Activated CD4-positive, alpha-beta T cell treated with anti-CD3 and anti-CD28 coated beads for 36 hours (primary cell): ENCODE results near the gene KCNMA1. TPM values are rescaled to one million over a fixed set of nuclear protein-coding genes. Genes with fewer than 3 reads are reported as not detected.

Experiments
- ATAC-seq: fragments of 200-7000 bp; cut with Tn5 transposase; one replicate; pipeline ENCODE4 v1.10.0; 2021; ENCODE audit warnings: mild to moderate bottlenecking, moderate library complexity
- CTCF ChIA-PET: fragments of 350-600 bp; sonication (Branson Sonifier 250); formaldehyde crosslinking; loops from one replicate; lab custom pipeline; 2021; ENCODE audit warnings: antibody characterized with exemption; lab: Charles Lee
- POLR2A ChIA-PET: fragments of 350-600 bp; sonication (Branson Sonifier 250); formaldehyde crosslinking; loops from one replicate; lab custom pipeline; 2021; ENCODE audit warnings: antibody characterized with exemption, inconsistent platforms; lab: Charles Lee
- DNase-seq: peaks from one replicate; pipeline ENCODE4 v3.0.0-alpha.2; 2020
- H3K27ac Mint-ChIP-seq: one replicate; pipeline ENCODE4 v1.8.0; 2021; ENCODE audit warnings: mixed read lengths
- H3K27me3 Mint-ChIP-seq: one replicate; pipeline ENCODE4 v1.8.0; 2021; ENCODE audit warnings: mixed read lengths
- H3K36me3 Mint-ChIP-seq: one replicate; pipeline ENCODE4 v1.8.0; 2021; ENCODE audit warnings: low read depth, mixed read lengths
- H3K4me1 Mint-ChIP-seq: one replicate; pipeline ENCODE4 v1.8.0; 2021; ENCODE audit warnings: mixed read lengths
- H3K4me3 Mint-ChIP-seq: one replicate; pipeline ENCODE4 v1.8.0; 2021; ENCODE audit warnings: mild to moderate bottlenecking, moderate library complexity, mixed read lengths
- H3K9me3 Mint-ChIP-seq: one replicate; pipeline ENCODE4 v1.8.0; 2021; ENCODE audit warnings: low read depth, mixed read lengths
- intact Hi-C, 2 experiments: fragments of 100-400 bp; cut with DNase I in 1 of 2; cut with micrococcal nuclease in 1 of 2; formaldehyde crosslinking; loops; one replicate each; pipeline versions ENCODE4 v1.14.2 to v1.15.1; 2022 to 2024; cut with DNase I, micrococcal nuclease
- total RNA-seq, 2 experiments: library from RNA; stranded (reverse); gene quantifications; one replicate each; pipeline ENCODE4 v1.2.3, GENCODE V29; 2021

Gene KCNMA1
- total RNA-seq, 2 experiments from 2014 or later = 0.18 TPM; not detected in 1

- Mint-ChIP-seq H3K36me3 (no peaks in the 10 kb centered on the region), H3K4me1 (no peaks in the 10 kb centered on the region), H3K4me3 (no peak overlapping the region), H3K9me3 (no peaks in the 10 kb centered on the region), H3K27ac (no peak overlapping the region), H3K27me3 (peaks cover 10% of the 10 kb centered on the region)
- CTCF ChIA-PET = no interaction called here
- no peak for ATAC-seq
- POLR2A ChIA-PET = no interaction called here
- intact Hi-C loops = no loop called here
- no peak for DNase-seq
These were observed 363.4 kb downstream of the KCNMA1 start for GRCh38 chr10:77274046-77274795.

GRCh38 chr10:77269163-77269562 lies 368.4 kb downstream of the KCNMA1 start:
- no peak for DNase-seq
- CTCF ChIA-PET = no interaction called here
- Mint-ChIP-seq H3K9me3 (no peaks in the 10 kb centered on the region), H3K27me3 (peaks cover 8% of the 10 kb centered on the region), H3K4me3 (no peak overlapping the region), H3K36me3 (no peaks in the 10 kb centered on the region), H3K27ac (no peak overlapping the region), H3K4me1 (peaks cover 6% of the 10 kb centered on the region)
- no peak for ATAC-seq
- POLR2A ChIA-PET = no interaction called here
- intact Hi-C loops = no loop called here

GRCh38 chr10:77268721-77269120 lies 368.9 kb downstream of the KCNMA1 start:
- H3K9me3 Mint-ChIP-seq = no peaks in the 10 kb centered on the region
- DNase-seq = no peak
- intact Hi-C loops = no loop called here
- peaks cover 10% of the 10 kb centered on the region for H3K4me1 Mint-ChIP-seq
- H3K27me3 Mint-ChIP-seq = peaks cover 4% of the 10 kb centered on the region
- H3K4me3 Mint-ChIP-seq = no peak overlapping the region
- ATAC-seq = no peak
- ChIA-PET CTCF (no interaction called here), POLR2A (no interaction called here)
- no peak overlapping the region for H3K27ac Mint-ChIP-seq
- H3K36me3 Mint-ChIP-seq = no peaks in the 10 kb centered on the region

- no peak overlapping the region for H3K27ac Mint-ChIP-seq
- intact Hi-C loops = no loop called here
- no peaks in the 10 kb centered on the region for H3K9me3 Mint-ChIP-seq
- no peak for ATAC-seq
- POLR2A ChIA-PET = no interaction called here
- H3K4me3 Mint-ChIP-seq = no peak overlapping the region
- CTCF ChIA-PET = no interaction called here
- H3K36me3 Mint-ChIP-seq = no peaks in the 10 kb centered on the region
- peaks cover 11% of the 10 kb centered on the region for H3K4me1 Mint-ChIP-seq
- no peak for DNase-seq
- H3K27me3 Mint-ChIP-seq = peaks cover 2% of the 10 kb centered on the region
These were observed 369.6 kb downstream of the KCNMA1 start for GRCh38 chr10:77267703-77268675.

GRCh38 chr10:77266242-77266641 lies 371.4 kb downstream of the KCNMA1 start:
- peaks cover 2% of the 10 kb centered on the region for H3K27me3 Mint-ChIP-seq
- H3K4me1 Mint-ChIP-seq = peaks cover 11% of the 10 kb centered on the region
- DNase-seq = no peak
- ATAC-seq = no peak
- ChIA-PET CTCF (interaction anchor here (1.0 kb wide), 1 partner anchor 92 kb away, joined by 3 read pairs; no protein-coding TSS in a partner anchor), POLR2A (no interaction called here)
- H3K36me3 Mint-ChIP-seq = no peaks in the 10 kb centered on the region
- intact Hi-C loops = no loop called here
- H3K9me3 Mint-ChIP-seq = no peaks in the 10 kb centered on the region
- H3K27ac Mint-ChIP-seq = no peak overlapping the region
- no peak overlapping the region for H3K4me3 Mint-ChIP-seq

- intact Hi-C loops = no loop called here
- Mint-ChIP-seq H3K36me3 (no peaks in the 10 kb centered on the region), H3K27ac (no peak overlapping the region), H3K4me1 (peaks cover 11% of the 10 kb centered on the region), H3K4me3 (no peak overlapping the region), H3K27me3 (peaks cover 2% of the 10 kb centered on the region), H3K9me3 (no peaks in the 10 kb centered on the region)
- peak; percentile 42 for ATAC-seq
- no peak for DNase-seq
- CTCF ChIA-PET = no interaction called here
- POLR2A ChIA-PET = no interaction called here
These were observed 373.1 kb downstream of the KCNMA1 start for GRCh38 chr10:77264527-77264926.

GRCh38 chr10:77264107-77264506 lies 373.5 kb downstream of the KCNMA1 start:
- no peak overlapping the region for H3K4me3 Mint-ChIP-seq
- peaks cover 2% of the 10 kb centered on the region for H3K27me3 Mint-ChIP-seq
- no peak overlapping the region for H3K27ac Mint-ChIP-seq
- H3K4me1 Mint-ChIP-seq = peaks cover 11% of the 10 kb centered on the region
- H3K36me3 Mint-ChIP-seq = no peaks in the 10 kb centered on the region
- CTCF ChIA-PET = no interaction called here
- no peaks in the 10 kb centered on the region for H3K9me3 Mint-ChIP-seq
- DNase-seq = peak; percentile 5
- POLR2A ChIA-PET = no interaction called here
- intact Hi-C loops = no loop called here
- peak; percentile 47 for ATAC-seq

GRCh38 chr10:77263700-77264099 lies 373.9 kb downstream of the KCNMA1 start:
- ATAC-seq = no peak
- no peak for DNase-seq
- Mint-ChIP-seq H3K4me1 (peaks cover 11% of the 10 kb centered on the region), H3K4me3 (no peak overlapping the region), H3K9me3 (no peaks in the 10 kb centered on the region), H3K27ac (no peak overlapping the region), H3K36me3 (no peaks in the 10 kb centered on the region), H3K27me3 (peaks cover 2% of the 10 kb centered on the region)
- ChIA-PET CTCF (no interaction called here), POLR2A (no interaction called here)
- intact Hi-C loops = no loop called here

GRCh38 chr10:77261146-77261545 lies 376.5 kb downstream of the KCNMA1 start:
- POLR2A ChIA-PET = no interaction called here
- H3K27ac Mint-ChIP-seq = no peak overlapping the region
- no peak for ATAC-seq
- peaks cover 11% of the 10 kb centered on the region for H3K4me1 Mint-ChIP-seq
- no peak for DNase-seq
- H3K36me3 Mint-ChIP-seq = no peaks in the 10 kb centered on the region
- CTCF ChIA-PET = no interaction called here
- intact Hi-C loops = no loop called here
- peaks cover 2% of the 10 kb centered on the region for H3K27me3 Mint-ChIP-seq
- peaks cover 2% of the 10 kb centered on the region for H3K9me3 Mint-ChIP-seq
- no peak overlapping the region for H3K4me3 Mint-ChIP-seq

GRCh38 chr10:77259171-77259874 lies 378.3 kb downstream of the KCNMA1 start:
- Mint-ChIP-seq H3K27ac (no peak overlapping the region), H3K4me3 (no peak overlapping the region), H3K27me3 (no peaks in the 10 kb centered on the region), H3K4me1 (peaks cover 7% of the 10 kb centered on the region), H3K36me3 (no peaks in the 10 kb centered on the region), H3K9me3 (peaks cover 2% of the 10 kb centered on the region)
- ChIA-PET CTCF (no interaction called here), POLR2A (interaction anchor here (0.7 kb wide), 1 partner anchor 40 kb away, joined by 10 read pairs; no protein-coding TSS in a partner anchor)
- intact Hi-C loops = no loop called here
- DNase-seq (no peak), ATAC-seq (no peak)

- Mint-ChIP-seq H3K4me1 (no peaks in the 10 kb centered on the region), H3K4me3 (no peak overlapping the region), H3K9me3 (peaks cover 2% of the 10 kb centered on the region), H3K36me3 (no peaks in the 10 kb centered on the region), H3K27me3 (no peaks in the 10 kb centered on the region), H3K27ac (no peak overlapping the region)
- CTCF ChIA-PET = no interaction called here
- POLR2A ChIA-PET = no interaction called here
- ATAC-seq (no peak), DNase-seq (no peak)
- intact Hi-C loops = no loop called here
These were observed 381.3 kb downstream of the KCNMA1 start for GRCh38 chr10:77256346-77256745.
